ENCODE measurements around the gene TPP1.
A peak's percentile ranks its signal among the peaks of the same experiment; 100 is the strongest.

The TPP1 gene

DNA sequence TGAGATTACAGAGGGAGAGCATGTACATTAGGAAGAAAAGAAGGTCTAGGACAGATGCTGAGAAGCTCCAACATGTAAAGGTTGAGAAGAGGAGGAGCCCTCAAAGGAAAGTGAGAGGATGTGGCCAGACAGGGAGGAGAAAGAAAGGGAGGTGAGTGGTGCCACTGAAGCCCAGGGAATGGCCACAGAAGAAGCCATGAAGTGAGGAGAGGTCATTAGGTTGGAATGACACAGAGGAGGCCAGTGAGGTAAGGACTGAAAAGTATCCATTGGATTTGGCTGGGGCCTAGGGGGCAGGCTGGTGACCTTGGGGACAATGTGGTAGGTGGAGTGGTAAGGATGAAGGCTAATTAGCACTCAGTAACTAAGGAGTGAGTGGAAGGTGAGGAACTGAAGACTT lies 39.4 kb upstream of the TPP1 start:
- TF ChIP-seq, protein P1, sequence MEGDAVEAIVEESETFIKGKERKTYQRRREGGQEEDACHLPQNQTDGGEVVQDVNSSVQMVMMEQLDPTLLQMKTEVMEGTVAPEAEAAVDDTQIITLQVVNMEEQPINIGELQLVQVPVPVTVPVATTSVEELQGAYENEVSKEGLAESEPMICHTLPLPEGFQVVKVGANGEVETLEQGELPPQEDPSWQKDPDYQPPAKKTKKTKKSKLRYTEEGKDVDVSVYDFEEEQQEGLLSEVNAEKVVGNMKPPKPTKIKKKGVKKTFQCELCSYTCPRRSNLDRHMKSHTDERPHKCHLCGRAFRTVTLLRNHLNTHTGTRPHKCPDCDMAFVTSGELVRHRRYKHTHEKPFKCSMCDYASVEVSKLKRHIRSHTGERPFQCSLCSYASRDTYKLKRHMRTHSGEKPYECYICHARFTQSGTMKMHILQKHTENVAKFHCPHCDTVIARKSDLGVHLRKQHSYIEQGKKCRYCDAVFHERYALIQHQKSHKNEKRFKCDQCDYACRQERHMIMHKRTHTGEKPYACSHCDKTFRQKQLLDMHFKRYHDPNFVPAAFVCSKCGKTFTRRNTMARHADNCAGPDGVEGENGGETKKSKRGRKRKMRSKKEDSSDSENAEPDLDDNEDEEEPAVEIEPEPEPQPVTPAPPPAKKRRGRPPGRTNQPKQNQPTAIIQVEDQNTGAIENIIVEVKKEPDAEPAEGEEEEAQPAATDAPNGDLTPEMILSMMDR (IDR thresholded peaks at IDR 0.05): no peak
- Histone ChIP-seq H3K4me3 (no peak overlapping the region), H3K27ac (no peak overlapping the region)
- no peak for DNase-seq (ENCODE audit: low spot score)

DNA sequence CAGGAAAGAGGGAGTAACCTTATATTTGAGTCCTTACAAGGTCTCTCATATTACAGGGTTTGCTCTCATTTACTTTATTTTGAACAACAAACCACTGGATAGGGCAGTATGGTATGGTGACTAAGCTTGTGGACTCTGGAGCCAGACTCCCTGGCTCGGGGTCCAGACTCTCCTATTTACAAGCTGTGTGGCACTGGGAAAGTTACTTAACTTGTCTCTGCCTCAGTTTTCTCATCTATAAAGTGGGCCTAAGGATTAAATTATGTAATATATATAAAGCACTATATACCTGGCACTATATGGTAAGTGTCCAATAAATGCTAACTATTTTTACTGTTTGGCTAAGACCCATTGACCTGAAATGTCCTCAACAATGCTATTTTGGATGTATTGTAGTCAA lies 38.1 kb upstream of the TPP1 start:
- H3K4me3 ChIP-seq: no peak overlapping the region
- peak overlapping the region in 1 of 2 donors; percentile 67 for H3K27ac ChIP-seq
- TF ChIP-seq, protein P1 (IDR thresholded peaks at IDR 0.05): no peak
- DNase-seq (ENCODE audit: low spot score): no peak

DNA sequence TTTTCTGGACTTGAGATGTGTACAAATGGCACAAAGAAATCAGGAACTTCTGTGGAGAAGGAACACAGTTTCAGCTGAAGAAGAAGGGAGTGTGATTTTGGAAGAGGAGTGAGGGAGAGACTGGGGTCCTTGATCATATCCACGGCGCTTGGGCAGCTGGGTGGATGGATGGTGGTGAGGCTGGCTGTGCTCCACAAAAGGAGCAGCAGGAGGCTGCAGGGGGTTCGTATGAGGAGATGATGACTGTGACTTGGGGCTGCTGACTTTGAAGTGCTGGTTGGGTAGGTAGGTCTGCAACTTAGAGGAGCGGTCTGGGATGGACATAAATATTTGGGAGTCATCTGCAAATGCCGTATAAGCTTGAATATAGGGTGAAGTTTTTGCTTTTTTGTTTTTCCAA lies 37.7 kb upstream of the TPP1 start:
- peak overlapping the region in 1 of 2 donors; percentile 67 for H3K27ac ChIP-seq
- TF ChIP-seq, protein P1 (IDR thresholded peaks at IDR 0.05): no peak
- no peak for DNase-seq (ENCODE audit: low spot score)
- H3K4me3 ChIP-seq: no peak overlapping the region

DNA sequence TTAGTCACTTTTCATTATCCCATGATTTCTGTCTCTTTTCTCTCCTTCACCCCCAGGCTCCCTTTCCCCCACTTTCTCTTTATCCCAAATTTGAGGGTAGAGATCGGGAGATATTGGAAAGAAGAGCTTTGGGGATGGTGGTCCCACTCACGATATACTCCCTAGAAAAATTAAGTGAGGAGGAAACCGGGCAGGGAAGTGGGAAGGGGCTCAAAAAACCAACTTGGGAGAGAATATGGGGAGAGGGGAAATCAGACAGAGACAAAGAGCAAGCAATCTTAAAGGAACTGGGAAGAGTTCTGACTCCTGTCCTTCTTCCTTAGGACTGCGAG lies 37.3 kb upstream of the TPP1 start:
- TF ChIP-seq, protein P1 (IDR thresholded peaks at IDR 0.05): no peak
- H3K4me3 ChIP-seq: no peak overlapping the region
- DNase-seq (ENCODE audit: low spot score): no peak
- H3K27ac ChIP-seq: peak overlapping the region in 1 of 2 donors; percentile 67

DNA sequence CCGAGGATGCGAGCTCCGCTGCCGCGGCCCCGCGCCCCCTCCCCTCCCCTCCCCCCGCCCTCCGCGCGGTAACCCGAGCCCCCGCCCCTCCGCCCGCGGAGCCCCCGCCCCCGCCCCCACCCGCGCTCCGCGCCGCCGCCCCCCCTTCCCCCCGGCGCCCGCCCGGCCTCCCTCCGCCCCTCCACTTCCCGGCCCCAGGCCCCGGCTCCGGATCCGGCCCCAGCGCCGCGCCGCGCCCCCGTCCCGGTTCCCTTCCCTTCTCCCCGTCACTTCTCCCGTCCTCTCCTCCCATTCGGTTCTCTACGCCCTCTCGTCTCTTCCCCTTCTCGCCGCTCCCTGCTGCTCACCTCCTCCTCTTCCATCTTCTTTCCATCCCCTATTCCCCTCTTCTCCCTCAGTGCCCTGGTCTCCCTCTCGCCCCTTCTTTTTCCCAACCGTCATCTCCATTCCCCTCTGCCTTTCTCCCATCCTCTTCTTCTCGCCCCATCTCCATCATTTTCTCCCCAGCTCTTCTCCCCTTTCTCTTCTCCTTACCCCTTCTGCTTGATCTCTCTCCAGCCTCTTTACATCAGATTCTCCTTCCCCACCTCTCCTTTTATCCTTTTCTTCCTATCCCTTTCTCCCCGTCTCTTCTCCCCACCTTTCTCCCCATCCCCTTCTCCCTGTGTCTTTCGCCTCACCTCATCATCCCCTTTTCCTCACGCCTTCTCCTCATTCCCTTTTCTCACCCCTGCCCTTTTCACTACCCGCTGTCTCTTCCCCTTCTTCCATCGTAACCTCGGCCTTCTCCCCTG lies 36.8 kb upstream of the TPP1 start, which contains the start of gene DCHS1:
Gene DCHS1, minus strand, starts transcription at position 20 of the 794 bp plus-strand sequence. CDS start 14,196 bp downstream, outside the sequence.
- Histone ChIP-seq H3K4me3 (peak within 1 kb of the TSS; percentile 77), H3K27ac (peak within 1 kb of the TSS; percentile 67 to 82)
- no peak for DNase-seq (ENCODE audit: low spot score)
- TF ChIP-seq, protein P1 (IDR thresholded peaks at IDR 0.05): no peak

DNA sequence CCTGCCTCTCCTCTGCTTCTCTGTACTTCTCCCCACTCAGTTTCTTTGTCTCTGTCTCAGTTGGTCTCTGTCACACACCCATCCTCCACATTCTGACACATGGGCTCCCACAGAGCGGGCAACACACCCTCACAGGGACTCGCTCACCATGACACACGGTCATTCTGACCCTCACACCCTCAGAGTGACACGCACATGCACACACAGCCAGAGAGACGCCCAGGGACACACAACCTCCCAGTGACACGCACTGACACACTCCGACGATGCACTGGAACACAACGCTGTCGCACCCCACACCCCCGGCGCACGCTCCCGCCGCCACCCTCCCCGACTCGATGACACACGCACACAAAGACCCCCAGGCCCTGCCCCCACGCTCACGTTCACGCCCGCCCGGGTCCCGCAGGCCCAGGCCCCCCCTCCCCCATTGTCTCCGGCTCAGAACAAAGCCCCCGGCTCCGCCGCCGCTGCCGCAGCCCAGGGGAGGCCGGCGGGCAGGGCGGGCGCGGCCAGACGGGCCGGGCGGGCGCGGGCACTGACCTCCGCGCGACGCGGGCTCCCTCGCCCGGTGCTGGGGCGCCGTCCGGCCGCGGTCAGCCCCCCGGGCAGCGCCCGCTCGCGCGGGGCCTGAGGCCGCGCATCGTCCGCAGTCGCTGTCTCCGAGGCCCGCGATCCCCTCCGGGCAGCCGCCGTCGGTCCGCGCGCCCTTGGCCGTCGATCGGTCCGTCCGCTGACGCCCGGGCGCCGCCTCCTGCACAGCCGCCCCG lies 36.0 kb upstream of the TPP1 start:
- Histone ChIP-seq H3K27ac (peak overlapping the region; percentile 67 to 82), H3K4me3 (peak overlapping the region; percentile 77)
- DNase-seq (ENCODE audit: low spot score): no peak
- TF ChIP-seq, protein P1 (IDR thresholded peaks at IDR 0.05): no peak
